Activated CD8-positive, alpha-beta T cell treated with anti-CD3 and anti-CD28 coated beads, Interleukin-2, amount 10 ng/mL, durations not matched to agents 7 days and 5 days (primary cell): Measurements from ENCODE around the gene PDGFD. TPM values are rescaled to one million over a fixed set of nuclear protein-coding genes. Genes with fewer than 3 reads are reported as not detected.

Experiments
- ATAC-seq: fragments of 150-1000 bp; cut with Tn5 transposase; one replicate; pipeline ENCODE4 v1.10.0; 2021; ENCODE audit warnings: moderate library complexity
- CTCF ChIA-PET: fragments of 350-600 bp; sonication (Branson Sonifier 250); formaldehyde crosslinking; loops from one replicate; lab custom pipeline; 2021; ENCODE audit warnings: antibody characterized with exemption; lab: Charles Lee
- POLR2A ChIA-PET: fragments of 350-600 bp; sonication (Branson Sonifier 250); formaldehyde crosslinking; loops from one replicate; lab custom pipeline; 2021; ENCODE audit warnings: antibody characterized with exemption; lab: Charles Lee
- DNase-seq: peaks from one replicate; pipeline ENCODE4 v3.0.0-alpha.2; 2020
- H3K27ac Mint-ChIP-seq: one replicate; pipeline ENCODE4 v1.8.0; 2021; ENCODE audit warnings: mild to moderate bottlenecking, mixed read lengths
- H3K27me3 Mint-ChIP-seq: one replicate; pipeline ENCODE4 v1.8.0; 2021; ENCODE audit warnings: low read depth, mixed read lengths
- H3K36me3 Mint-ChIP-seq: one replicate; pipeline ENCODE4 v1.8.0; 2021; ENCODE audit warnings: low read depth, mixed read lengths
- H3K4me1 Mint-ChIP-seq: one replicate; pipeline ENCODE4 v1.8.0; 2021; ENCODE audit warnings: low read depth, mixed read lengths
- H3K4me3 Mint-ChIP-seq: one replicate; pipeline ENCODE4 v1.8.0; 2021; ENCODE audit warnings: mild to moderate bottlenecking, mixed read lengths
- H3K9me3 Mint-ChIP-seq: one replicate; pipeline ENCODE4 v1.8.0; 2022; ENCODE audit warnings: mixed read lengths; ENCODE audit not compliant: insufficient read depth
- total RNA-seq, 2 experiments: library from RNA; stranded (reverse); gene quantifications; one replicate each; pipeline ENCODE4 v1.2.3, GENCODE V29; 2021

Gene PDGFD
- total RNA-seq, 2 experiments from 2014 or later = 0.08 TPM; not detected in 1

- Mint-ChIP-seq H3K4me3 (no peak overlapping the region), H3K9me3 (no peaks in the 10 kb centered on the region), H3K27me3 (no peaks in the 10 kb centered on the region), H3K36me3 (no peaks in the 10 kb centered on the region), H3K27ac (no peak overlapping the region), H3K4me1 (no peaks in the 10 kb centered on the region)
- POLR2A ChIA-PET = no interaction called here
- CTCF ChIA-PET = no interaction called here
- DNase-seq (no peak), ATAC-seq (no peak)
Observed at GRCh38 chr11:103877221-103877620, 286.7 kb downstream of the PDGFD start.

- CTCF ChIA-PET = no interaction called here
- H3K4me3 Mint-ChIP-seq = no peak overlapping the region
- no peaks in the 10 kb centered on the region for H3K27me3 Mint-ChIP-seq
- DNase-seq (no peak), ATAC-seq (no peak)
- no peaks in the 10 kb centered on the region for H3K9me3 Mint-ChIP-seq
- H3K27ac Mint-ChIP-seq = no peak overlapping the region
- H3K36me3 Mint-ChIP-seq = no peaks in the 10 kb centered on the region
- POLR2A ChIA-PET = no interaction called here
- no peaks in the 10 kb centered on the region for H3K4me1 Mint-ChIP-seq
Observed at GRCh38 chr11:103875855-103876510, 288.0 kb downstream of the PDGFD start.

- ATAC-seq (no peak), DNase-seq (no peak)
- no peaks in the 10 kb centered on the region for H3K9me3 Mint-ChIP-seq
- ChIA-PET CTCF (no interaction called here), POLR2A (no interaction called here)
- no peak overlapping the region for H3K4me3 Mint-ChIP-seq
- H3K36me3 Mint-ChIP-seq = no peaks in the 10 kb centered on the region
- H3K27ac Mint-ChIP-seq = no peak overlapping the region
- H3K4me1 Mint-ChIP-seq = no peaks in the 10 kb centered on the region
- H3K27me3 Mint-ChIP-seq = no peaks in the 10 kb centered on the region
Observed at GRCh38 chr11:103872748-103873147, 291.2 kb downstream of the PDGFD start.

DNA sequence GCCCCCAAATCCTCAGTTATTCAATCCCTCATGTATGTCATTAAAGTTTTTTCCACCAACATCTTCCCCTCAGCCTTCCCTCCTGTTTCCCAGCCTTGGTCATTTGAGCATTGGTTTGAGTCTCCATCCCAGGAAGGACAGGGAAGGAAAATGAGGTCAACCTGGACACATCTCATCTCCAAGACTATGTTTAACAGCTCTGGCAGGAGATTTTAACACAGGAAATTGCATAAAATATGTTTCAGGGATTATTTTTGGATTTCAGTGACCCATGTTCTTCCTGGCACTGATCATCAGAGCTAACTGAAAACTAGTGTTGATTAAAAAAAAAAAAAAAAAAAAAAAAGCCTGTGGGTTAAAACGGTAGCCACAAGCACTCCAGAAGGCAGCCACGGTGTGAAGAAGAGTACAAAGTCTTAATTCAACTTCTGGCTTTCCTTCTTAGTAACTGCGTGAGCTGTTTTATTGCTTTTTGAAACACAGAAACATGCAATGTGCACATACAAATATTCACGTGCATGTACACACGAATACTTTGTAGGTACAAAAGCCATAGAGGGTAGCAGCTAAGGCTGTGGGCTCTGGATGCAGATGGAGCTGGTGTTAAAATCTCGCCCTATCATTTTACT lies 291.9 kb downstream of the PDGFD start:
- Mint-ChIP-seq H3K36me3 (no peaks in the 10 kb centered on the region), H3K27me3 (no peaks in the 10 kb centered on the region), H3K4me1 (no peaks in the 10 kb centered on the region), H3K27ac (no peak overlapping the region), H3K4me3 (no peak overlapping the region), H3K9me3 (no peaks in the 10 kb centered on the region)
- DNase-seq = no peak
- CTCF ChIA-PET = no interaction called here
- POLR2A ChIA-PET = no interaction called here
- no peak for ATAC-seq

DNA sequence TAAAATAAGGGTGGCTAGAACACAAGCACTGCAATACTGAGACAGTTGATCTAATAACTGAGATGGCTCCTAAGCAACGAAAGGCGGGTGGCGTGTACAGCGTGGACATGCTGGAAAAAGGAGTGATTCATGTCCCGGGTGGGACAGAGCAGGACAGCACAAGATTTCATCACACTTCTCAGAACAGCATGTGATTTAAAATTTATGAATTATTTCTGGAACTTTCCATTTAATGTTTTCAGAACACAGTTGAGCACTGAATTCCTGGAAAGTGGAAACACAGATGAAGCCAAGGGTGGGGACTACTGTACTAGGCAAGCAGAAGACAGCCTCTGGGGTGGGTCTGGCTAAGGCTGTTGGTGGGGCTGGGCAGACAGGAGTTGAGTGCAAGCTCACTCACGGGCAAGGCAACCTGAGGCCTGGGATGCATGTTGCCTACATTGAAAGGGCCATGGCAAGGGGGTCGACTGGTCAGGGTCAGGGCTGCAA lies 293.1 kb downstream of the PDGFD start:
- CTCF ChIA-PET = no interaction called here

DNA sequence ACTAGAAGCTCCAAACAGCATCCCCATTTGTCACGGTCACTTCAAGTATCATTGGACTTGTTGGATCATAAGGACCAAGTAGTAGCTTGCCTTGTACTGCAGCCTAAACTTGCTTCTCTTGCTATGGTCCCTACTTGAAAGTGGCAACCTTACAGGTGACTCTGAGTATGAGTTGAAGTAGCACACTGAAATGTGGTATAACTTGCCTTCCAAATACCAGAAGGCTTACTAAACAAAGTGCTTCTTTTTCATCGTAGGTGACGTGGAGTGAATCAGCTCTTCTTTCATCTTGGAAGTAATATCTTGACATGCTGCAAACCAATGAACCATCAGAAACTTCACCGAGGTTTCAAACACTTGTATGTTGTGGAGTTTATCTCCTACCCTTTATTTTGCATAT lies 296.5 kb downstream of the PDGFD start:
- Mint-ChIP-seq H3K4me1 (no peaks in the 10 kb centered on the region), H3K27me3 (no peaks in the 10 kb centered on the region), H3K4me3 (no peak overlapping the region), H3K36me3 (no peaks in the 10 kb centered on the region), H3K9me3 (no peaks in the 10 kb centered on the region), H3K27ac (no peak overlapping the region)
- ChIA-PET CTCF (no interaction called here), POLR2A (no interaction called here)
- ATAC-seq (no peak), DNase-seq (no peak)

More for the DNA sequence above, 293.1 kb downstream of the PDGFD start:
- POLR2A ChIA-PET = no interaction called here
- H3K27ac Mint-ChIP-seq = no peak overlapping the region
- H3K36me3 Mint-ChIP-seq = no peaks in the 10 kb centered on the region
- no peaks in the 10 kb centered on the region for H3K4me1 Mint-ChIP-seq
- DNase-seq (no peak), ATAC-seq (no peak)
- H3K27me3 Mint-ChIP-seq = no peaks in the 10 kb centered on the region
- H3K4me3 Mint-ChIP-seq = no peak overlapping the region
- H3K9me3 Mint-ChIP-seq = no peaks in the 10 kb centered on the region

- Mint-ChIP-seq H3K9me3 (no peaks in the 10 kb centered on the region), H3K36me3 (no peaks in the 10 kb centered on the region), H3K4me1 (no peaks in the 10 kb centered on the region), H3K4me3 (no peak overlapping the region), H3K27me3 (no peaks in the 10 kb centered on the region), H3K27ac (no peak overlapping the region)
- ChIA-PET CTCF (no interaction called here), POLR2A (no interaction called here)
- no peak for DNase-seq
- ATAC-seq = no peak
Observed at GRCh38 chr11:103863497-103863896, 300.4 kb downstream of the PDGFD start.

GRCh38 chr11:103862802-103863174 lies 301.2 kb downstream of the PDGFD start:
- ChIA-PET POLR2A (no interaction called here), CTCF (no interaction called here)
- Mint-ChIP-seq H3K4me1 (no peaks in the 10 kb centered on the region), H3K36me3 (no peaks in the 10 kb centered on the region), H3K9me3 (no peaks in the 10 kb centered on the region), H3K4me3 (no peak overlapping the region), H3K27me3 (no peaks in the 10 kb centered on the region), H3K27ac (no peak overlapping the region)
- no peak for ATAC-seq
- no peak for DNase-seq

- DNase-seq = no peak
- no peaks in the 10 kb centered on the region for H3K36me3 Mint-ChIP-seq
- H3K27me3 Mint-ChIP-seq = no peaks in the 10 kb centered on the region
- H3K4me3 Mint-ChIP-seq = no peak overlapping the region
- H3K27ac Mint-ChIP-seq = no peak overlapping the region
- CTCF ChIA-PET = no interaction called here
- no peaks in the 10 kb centered on the region for H3K9me3 Mint-ChIP-seq
- ATAC-seq = no peak
- no peaks in the 10 kb centered on the region for H3K4me1 Mint-ChIP-seq
- POLR2A ChIA-PET = no interaction called here
Observed at GRCh38 chr11:103862094-103862801, 301.7 kb downstream of the PDGFD start.

Other genes starting within 250 kb of the PDGFD start
- not detected for gene DDI1, start 127.5 kb downstream of the PDGFD start, total RNA-seq